Measurements from ENCODE around the gene ARFRP1. TPM values are rescaled to one million over a fixed set of nuclear protein-coding genes. Genes with fewer than 3 reads are reported as not detected.

The ARFRP1 gene
- total and polyA plus RNA-seq, 2 experiments from 2014 or later: 16.7 to 24.6 TPM

DNA sequence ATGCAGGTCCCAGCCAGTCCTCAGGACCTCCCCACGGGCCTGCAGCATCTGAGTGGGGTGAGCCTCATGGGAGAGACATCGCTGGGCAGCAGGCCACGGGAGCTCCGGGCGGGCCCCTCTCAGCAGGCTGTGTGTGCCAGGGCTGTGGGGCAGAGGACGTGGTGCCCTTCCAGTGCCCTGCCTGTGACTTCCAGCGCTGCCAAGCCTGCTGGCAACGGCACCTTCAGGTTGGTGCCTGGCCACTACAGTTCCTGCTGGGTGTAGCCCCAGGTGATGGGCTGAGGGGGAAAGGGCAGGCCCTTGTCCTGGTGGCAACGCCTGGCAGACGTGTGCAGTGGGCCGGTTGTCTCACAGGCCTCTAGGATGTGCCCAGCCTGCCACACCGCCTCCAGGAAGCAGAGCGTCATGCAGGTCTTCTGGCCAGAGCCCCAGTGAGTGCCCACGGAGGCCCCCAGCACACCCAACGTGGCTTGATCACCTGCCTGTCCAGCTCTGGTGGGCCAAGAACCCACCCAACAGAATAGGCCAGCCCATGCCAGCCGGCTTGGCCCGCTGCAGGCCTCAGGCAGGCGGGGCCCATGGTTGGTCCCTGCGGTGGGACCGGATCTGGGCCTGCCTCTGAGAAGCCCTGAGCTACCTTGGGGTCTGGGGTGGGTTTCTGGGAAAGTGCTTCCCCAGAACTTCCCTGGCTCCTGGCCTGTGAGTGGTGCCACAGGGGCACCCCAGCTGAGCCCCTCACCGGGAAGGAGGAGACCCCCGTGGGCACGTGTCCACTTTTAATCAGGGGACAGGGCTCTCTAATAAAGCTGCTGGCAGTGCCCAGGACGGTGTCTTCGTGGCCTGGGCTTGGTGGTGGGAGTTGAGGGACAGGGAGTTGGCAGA is 12.1 kb downstream of the ARFRP1 start (continued):
- TF ChIP-seq, protein P1, sequence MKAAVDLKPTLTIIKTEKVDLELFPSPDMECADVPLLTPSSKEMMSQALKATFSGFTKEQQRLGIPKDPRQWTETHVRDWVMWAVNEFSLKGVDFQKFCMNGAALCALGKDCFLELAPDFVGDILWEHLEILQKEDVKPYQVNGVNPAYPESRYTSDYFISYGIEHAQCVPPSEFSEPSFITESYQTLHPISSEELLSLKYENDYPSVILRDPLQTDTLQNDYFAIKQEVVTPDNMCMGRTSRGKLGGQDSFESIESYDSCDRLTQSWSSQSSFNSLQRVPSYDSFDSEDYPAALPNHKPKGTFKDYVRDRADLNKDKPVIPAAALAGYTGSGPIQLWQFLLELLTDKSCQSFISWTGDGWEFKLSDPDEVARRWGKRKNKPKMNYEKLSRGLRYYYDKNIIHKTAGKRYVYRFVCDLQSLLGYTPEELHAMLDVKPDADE (IDR thresholded peaks at IDR 0.05): no peak
- TF ChIP-seq, protein P2, sequence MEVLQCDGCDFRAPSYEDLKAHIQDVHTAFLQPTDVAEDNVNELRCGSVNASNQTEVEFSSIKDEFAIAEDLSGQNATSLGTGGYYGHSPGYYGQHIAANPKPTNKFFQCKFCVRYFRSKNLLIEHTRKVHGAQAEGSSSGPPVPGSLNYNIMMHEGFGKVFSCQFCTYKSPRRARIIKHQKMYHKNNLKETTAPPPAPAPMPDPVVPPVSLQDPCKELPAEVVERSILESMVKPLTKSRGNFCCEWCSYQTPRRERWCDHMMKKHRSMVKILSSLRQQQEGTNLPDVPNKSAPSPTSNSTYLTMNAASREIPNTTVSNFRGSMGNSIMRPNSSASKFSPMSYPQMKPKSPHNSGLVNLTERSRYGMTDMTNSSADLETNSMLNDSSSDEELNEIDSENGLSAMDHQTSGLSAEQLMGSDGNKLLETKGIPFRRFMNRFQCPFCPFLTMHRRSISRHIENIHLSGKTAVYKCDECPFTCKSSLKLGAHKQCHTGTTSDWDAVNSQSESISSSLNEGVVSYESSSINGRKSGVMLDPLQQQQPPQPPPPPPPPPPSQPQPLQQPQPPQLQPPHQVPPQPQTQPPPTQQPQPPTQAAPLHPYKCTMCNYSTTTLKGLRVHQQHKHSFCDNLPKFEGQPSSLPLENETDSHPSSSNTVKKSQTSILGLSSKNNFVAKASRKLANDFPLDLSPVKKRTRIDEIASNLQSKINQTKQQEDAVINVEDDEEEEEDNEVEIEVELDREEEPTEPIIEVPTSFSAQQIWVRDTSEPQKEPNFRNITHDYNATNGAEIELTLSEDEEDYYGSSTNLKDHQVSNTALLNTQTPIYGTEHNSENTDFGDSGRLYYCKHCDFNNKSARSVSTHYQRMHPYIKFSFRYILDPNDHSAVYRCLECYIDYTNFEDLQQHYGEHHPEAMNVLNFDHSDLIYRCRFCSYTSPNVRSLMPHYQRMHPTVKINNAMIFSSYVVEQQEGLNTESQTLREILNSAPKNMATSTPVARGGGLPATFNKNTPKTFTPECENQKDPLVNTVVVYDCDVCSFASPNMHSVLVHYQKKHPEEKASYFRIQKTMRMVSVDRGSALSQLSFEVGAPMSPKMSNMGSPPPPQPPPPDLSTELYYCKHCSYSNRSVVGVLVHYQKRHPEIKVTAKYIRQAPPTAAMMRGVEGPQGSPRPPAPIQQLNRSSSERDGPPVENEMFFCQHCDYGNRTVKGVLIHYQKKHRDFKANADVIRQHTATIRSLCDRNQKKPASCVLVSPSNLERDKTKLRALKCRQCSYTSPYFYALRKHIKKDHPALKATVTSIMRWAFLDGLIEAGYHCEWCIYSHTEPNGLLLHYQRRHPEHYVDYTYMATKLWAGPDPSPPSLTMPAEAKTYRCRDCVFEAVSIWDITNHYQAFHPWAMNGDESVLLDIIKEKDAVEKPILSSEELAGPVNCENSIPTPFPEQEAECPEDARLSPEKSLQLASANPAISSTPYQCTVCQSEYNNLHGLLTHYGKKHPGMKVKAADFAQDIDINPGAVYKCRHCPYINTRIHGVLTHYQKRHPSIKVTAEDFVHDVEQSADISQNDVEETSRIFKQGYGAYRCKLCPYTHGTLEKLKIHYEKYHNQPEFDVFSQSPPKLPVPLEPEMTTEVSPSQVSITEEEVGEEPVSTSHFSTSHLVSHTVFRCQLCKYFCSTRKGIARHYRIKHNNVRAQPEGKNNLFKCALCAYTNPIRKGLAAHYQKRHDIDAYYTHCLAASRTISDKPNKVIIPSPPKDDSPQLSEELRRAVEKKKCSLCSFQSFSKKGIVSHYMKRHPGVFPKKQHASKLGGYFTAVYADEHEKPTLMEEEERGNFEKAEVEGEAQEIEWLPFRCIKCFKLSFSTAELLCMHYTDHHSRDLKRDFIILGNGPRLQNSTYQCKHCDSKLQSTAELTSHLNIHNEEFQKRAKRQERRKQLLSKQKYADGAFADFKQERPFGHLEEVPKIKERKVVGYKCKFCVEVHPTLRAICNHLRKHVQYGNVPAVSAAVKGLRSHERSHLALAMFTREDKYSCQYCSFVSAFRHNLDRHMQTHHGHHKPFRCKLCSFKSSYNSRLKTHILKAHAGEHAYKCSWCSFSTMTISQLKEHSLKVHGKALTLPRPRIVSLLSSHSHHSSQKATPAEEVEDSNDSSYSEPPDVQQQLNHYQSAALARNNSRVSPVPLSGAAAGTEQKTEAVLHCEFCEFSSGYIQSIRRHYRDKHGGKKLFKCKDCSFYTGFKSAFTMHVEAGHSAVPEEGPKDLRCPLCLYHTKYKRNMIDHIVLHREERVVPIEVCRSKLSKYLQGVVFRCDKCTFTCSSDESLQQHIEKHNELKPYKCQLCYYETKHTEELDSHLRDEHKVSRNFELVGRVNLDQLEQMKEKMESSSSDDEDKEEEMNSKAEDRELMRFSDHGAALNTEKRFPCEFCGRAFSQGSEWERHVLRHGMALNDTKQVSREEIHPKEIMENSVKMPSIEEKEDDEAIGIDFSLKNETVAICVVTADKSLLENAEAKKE (CRISPR knock-in tag; IDR thresholded peaks at IDR 0.05): no peak

DNA sequence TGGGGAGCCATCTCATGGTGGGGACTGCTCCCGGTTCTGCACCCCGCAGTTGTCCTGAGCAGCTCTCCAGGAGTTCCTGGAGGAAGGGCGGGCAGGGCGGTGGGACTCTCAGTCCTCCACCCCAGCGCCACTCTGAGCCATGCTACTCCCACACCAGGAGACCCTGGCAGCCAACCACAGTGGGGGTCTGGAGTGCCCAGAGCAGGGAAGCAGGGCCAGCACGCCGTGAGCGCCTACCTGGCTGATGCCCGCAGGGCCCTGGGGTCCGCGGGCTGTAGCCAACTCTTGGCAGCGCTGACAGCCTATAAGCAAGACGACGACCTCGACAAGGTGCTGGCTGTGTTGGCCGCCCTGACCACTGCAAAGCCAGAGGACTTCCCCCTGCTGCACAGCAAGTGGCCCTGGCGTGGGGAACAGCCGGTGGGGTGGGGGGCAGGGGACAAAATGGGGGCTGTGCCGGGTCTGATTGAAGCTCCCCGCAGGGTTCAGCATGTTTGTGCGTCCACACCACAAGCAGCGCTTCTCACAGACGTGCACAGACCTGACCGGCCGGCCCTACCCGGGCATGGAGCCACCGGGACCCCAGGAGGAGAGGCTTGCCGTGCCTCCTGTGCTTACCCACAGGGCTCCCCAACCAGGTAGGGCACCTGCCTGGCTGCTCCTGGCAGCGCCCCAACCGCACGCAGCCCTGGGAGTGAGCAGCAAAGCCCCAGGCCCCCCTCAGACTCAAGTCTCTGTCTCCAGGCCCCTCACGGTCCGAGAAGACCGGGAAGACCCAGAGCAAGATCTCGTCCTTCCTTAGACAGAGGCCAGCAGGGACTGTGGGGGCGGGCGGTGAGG is 13.0 kb downstream of the ARFRP1 start:
- ATAC-seq (no peak), DNase-seq (ENCODE audit: low spot score) (no peak)
- peaks cover 14% of the 10 kb centered on the region; the same call in 2 of the 3 replicates for H3K9me3 Mint-ChIP-seq
- H3K4me3 ChIP-seq: no peak overlapping the region
- no peaks in the 10 kb centered on the region for H4K20me1 ChIP-seq (replicated peaks; ENCODE audit: insufficient read depth)
- H3K79me2 ChIP-seq (replicated peaks; ENCODE audit: insufficient read depth): no peaks in the 10 kb centered on the region
- peaks cover 27% of the 10 kb centered on the region for H3K36me3 Mint-ChIP-seq (ENCODE audit: low read depth)
- H3K27ac Mint-ChIP-seq: no peak overlapping the region
- H3K4me2 ChIP-seq: no peak overlapping the region
- no peaks in the 10 kb centered on the region for H3K36me3 ChIP-seq (ENCODE audit: insufficient read depth)
- no peaks in the 10 kb centered on the region for H3K27me3 ChIP-seq (ENCODE audit: insufficient read depth)
- H3K9me2 ChIP-seq (ENCODE audit: insufficient read depth): no peaks in the 10 kb centered on the region
- H3F3A ChIP-seq (replicated peaks; ENCODE audit: low read depth): peaks cover 4% of the 10 kb centered on the region; the same call in 1 of the 2 replicates
- H3K4me3 Mint-ChIP-seq: no peak overlapping the region
- H3K27ac ChIP-seq (ENCODE audit: low read depth): no peak overlapping the region
- peaks cover 32% of the 10 kb centered on the region for H3K27me3 Mint-ChIP-seq (ENCODE audit: insufficient read depth, low read depth, poor library complexity)
- H2AFZ ChIP-seq: no peak overlapping the region
- peaks cover 3% of the 10 kb centered on the region; the same call in 2 of the 3 replicates for H3K4me1 Mint-ChIP-seq
- H3K4me1 ChIP-seq (ENCODE audit: insufficient read depth): no peaks in the 10 kb centered on the region
- no peak for TF ChIP-seq CREB1 (CRISPR knock-in tag; IDR thresholded peaks at IDR 0.05; ENCODE audit: low read depth)
- no peak for TF ChIP-seq ZNF331 (CRISPR knock-in tag; IDR thresholded peaks at IDR 0.05; ENCODE audit: low read depth)
- TF ChIP-seq, protein P1 (IDR thresholded peaks at IDR 0.05): no peak
